Keratinocyte (primary cell): ENCODE results near the gene R3HDM2. TPM values are rescaled to one million over a fixed set of nuclear protein-coding genes. Genes with fewer than 3 reads are reported as not detected.

Experiments used
- DNase-seq: peaks from one replicate; pipeline ENCODE4 v3.0.0-alpha.2; 2011; ENCODE audit warnings: low read depth, missing footprints, low spot score
- FAIRE-seq: peaks from 2 replicates; lab custom pipeline; 2011; peaks lifted over from hg19 to GRCh38; lab: Jason Lieb, UNC
- H2AFZ ChIP-seq: 2 replicates; pipeline ENCODE4 v1.6.0; 2012; ENCODE audit warnings: low read length, control low read depth, inconsistent platforms; ENCODE audit not compliant: control insufficient read depth
- H3K27ac ChIP-seq: 2 replicates; pipeline ENCODE4 v1.5.1; 2011; ENCODE audit warnings: low read length; ENCODE audit not compliant: control insufficient read depth, insufficient read depth
- H3K27me3 ChIP-seq: 3 replicates; pipeline ENCODE4 v1.6.0; 2011; ENCODE audit warnings: low read length; ENCODE audit not compliant: control insufficient read depth, insufficient read depth; ENCODE audit errors: extremely low read depth
- H3K36me3 ChIP-seq, 2 experiments: 2 replicates in 1 of 2; 3 replicates in 1 of 2; pipeline ENCODE4 v1.5.1; 2011; ENCODE audit warnings: low read length in 2 of 2, mild to moderate bottlenecking in 1 of 2; ENCODE audit not compliant: control insufficient read depth in 2 of 2, insufficient read depth in 2 of 2; ENCODE audit errors: extremely low read depth in 1 of 2
- H3K4me1 ChIP-seq: 3 replicates; pipeline ENCODE4 v1.5.1; 2011; ENCODE audit warnings: low read length; ENCODE audit not compliant: control insufficient read depth, insufficient read depth; ENCODE audit errors: extremely low read depth
- H3K4me2 ChIP-seq: 3 replicates; pipeline ENCODE4 v1.6.0; 2011; ENCODE audit warnings: low read depth, low read length; ENCODE audit not compliant: control insufficient read depth, insufficient read depth; ENCODE audit errors: extremely low read depth
- H3K4me3 ChIP-seq, 3 experiments: fragments of 200-600 bp in 1 of 3; sonication (generic) in 1 of 3; 2 replicates in 2 of 3; 3 replicates in 1 of 3; pipeline ENCODE4 v1.5.1; 2011 to 2016; ENCODE audit warnings: low read length in 3 of 3, mild to moderate bottlenecking in 3 of 3, control low read depth in 2 of 3, inconsistent platforms in 1 of 3, low read depth in 1 of 3, mixed read lengths in 1 of 3, mixed run types in 1 of 3, moderate library complexity in 1 of 3; ENCODE audit not compliant: control insufficient read depth in 2 of 3, insufficient read depth in 2 of 3; ENCODE audit errors: extremely low read depth in 1 of 3
- H3K79me2 ChIP-seq: 2 replicates; pipeline ENCODE4 v1.6.0; 2012; ENCODE audit warnings: low read length; ENCODE audit not compliant: control insufficient read depth, insufficient read depth
- H3K9ac ChIP-seq: 3 replicates; pipeline ENCODE4 v1.6.0; 2011; ENCODE audit warnings: low read length; ENCODE audit not compliant: control insufficient read depth, insufficient read depth; ENCODE audit errors: extremely low read depth
- H3K9me1 ChIP-seq: 3 replicates; pipeline ENCODE4 v1.6.0; 2011; ENCODE audit warnings: low read length; ENCODE audit not compliant: control insufficient read depth, insufficient read depth; ENCODE audit errors: extremely low read depth
- H3K9me3 ChIP-seq: 2 replicates; pipeline ENCODE4 v1.5.1; 2012; ENCODE audit warnings: low read depth, low read length; ENCODE audit not compliant: control insufficient read depth
- H4K20me1 ChIP-seq: 3 replicates; pipeline ENCODE4 v1.6.0; 2011; ENCODE audit warnings: low read length; ENCODE audit not compliant: control insufficient read depth, insufficient read depth; ENCODE audit errors: extremely low read depth
- EZH2 ChIP-seq: IDR thresholded peaks from one replicate; pipeline ENCODE4 v1.6.1; 2012; ENCODE audit warnings: inconsistent platforms, mild to moderate bottlenecking, low read length, moderate library complexity
- dilution Hi-C: fragments of 300-500 bp; cut with MboI; formaldehyde crosslinking; loops from one replicate; pipeline ENCODE4 v1.7.0; 2020; ENCODE audit warnings: low sequenced_read_pairs; ENCODE audit not compliant: extremely low pct_ligation_motif_present
- polyA plus RNA-seq, 5 experiments: library from polyadenylated mRNA; depleted of rRNA in 3 of 5; stranded (reverse) in 3 of 5; stranded (forward) in 1 of 5; unstranded in 1 of 5; fragments of >200 nt; gene quantifications; 1 replicate in 1 of 5; 2 replicates in 3 of 5; 3 replicates in 1 of 5; pipeline versions ENCODE4 v1.2.1 to v1.2.3, GENCODE V29; 2011 to 2012; ENCODE audit warnings: missing spikeins in 2 of 5, low read depth in 1 of 5, low replicate concordance in 1 of 5
- TF ChIP-seq, protein P1 (sequence below), 3 experiments: IDR thresholded peaks in 1 of 3; conservative IDR thresholded peaks in 1 of 3; optimal IDR thresholded peaks in 1 of 3; 2 replicates in 2 of 3; 3 replicates in 1 of 3; pipeline versions ENCODE3 to v1.5.1; 2011; ENCODE audit warnings: low read length in 3 of 3, mild to moderate bottlenecking in 3 of 3, moderate library complexity in 2 of 3, control low read depth in 1 of 3, inconsistent platforms in 1 of 3; ENCODE audit not compliant: insufficient read depth in 2 of 3; ENCODE audit errors: extremely low read depth in 1 of 3

R3HDM2 gene
- polyA plus RNA-seq, 1 donor (not counting 4 experiments of a cell fraction or from before 2014, with no cell fraction given): 11.1 TPM

DNA sequence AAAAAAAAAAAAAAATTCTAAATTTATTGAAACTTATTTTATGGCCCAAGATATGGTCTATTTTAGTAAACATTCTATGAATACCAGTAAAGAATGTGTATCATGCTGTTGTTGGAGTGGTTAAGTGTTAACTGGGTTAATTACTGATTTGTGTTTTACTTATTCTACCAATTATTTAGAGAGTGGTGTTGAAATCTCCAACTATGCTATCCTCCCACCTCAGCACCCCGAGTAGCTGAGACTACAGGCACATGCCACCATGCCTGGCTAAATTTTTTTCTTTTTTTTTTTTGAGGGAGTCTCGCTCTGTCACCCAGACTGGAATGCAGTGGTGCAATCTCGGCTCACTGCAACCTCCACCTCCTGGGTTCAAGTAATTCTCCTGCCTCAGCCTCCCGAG, 72.2 kb downstream of the R3HDM2 start:
- Histone ChIP-seq H3K79me2 (no peaks in the 10 kb centered on the region), H3K27ac (no peak overlapping the region), H3K4me3 (no peak overlapping the region), H2AFZ (no peak overlapping the region), H3K9me1 (no peaks in the 10 kb centered on the region), H3K36me3 (no peaks in the 10 kb centered on the region), H3K9ac (no peak overlapping the region), H3K27me3 (no peaks in the 10 kb centered on the region), H4K20me1 (no peaks in the 10 kb centered on the region), H3K9me3 (no peaks in the 10 kb centered on the region), H3K4me1 (no peaks in the 10 kb centered on the region), H3K4me2 (no peak overlapping the region)
- TF ChIP-seq, protein P1, sequence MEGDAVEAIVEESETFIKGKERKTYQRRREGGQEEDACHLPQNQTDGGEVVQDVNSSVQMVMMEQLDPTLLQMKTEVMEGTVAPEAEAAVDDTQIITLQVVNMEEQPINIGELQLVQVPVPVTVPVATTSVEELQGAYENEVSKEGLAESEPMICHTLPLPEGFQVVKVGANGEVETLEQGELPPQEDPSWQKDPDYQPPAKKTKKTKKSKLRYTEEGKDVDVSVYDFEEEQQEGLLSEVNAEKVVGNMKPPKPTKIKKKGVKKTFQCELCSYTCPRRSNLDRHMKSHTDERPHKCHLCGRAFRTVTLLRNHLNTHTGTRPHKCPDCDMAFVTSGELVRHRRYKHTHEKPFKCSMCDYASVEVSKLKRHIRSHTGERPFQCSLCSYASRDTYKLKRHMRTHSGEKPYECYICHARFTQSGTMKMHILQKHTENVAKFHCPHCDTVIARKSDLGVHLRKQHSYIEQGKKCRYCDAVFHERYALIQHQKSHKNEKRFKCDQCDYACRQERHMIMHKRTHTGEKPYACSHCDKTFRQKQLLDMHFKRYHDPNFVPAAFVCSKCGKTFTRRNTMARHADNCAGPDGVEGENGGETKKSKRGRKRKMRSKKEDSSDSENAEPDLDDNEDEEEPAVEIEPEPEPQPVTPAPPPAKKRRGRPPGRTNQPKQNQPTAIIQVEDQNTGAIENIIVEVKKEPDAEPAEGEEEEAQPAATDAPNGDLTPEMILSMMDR (optimal IDR thresholded peaks at IDR 0.05 in 1 of 3, IDR thresholded peaks at IDR 0.05 in 1 of 3, conservative IDR thresholded peaks at IDR 0.05 in 1 of 3; ENCODE audit: extremely low read depth in 1 of 3, insufficient read depth in 2 of 3, low read length in 3 of 3): no peak
- no peak for TF ChIP-seq EZH2
- dilution Hi-C loops: no loop called here
- no peak for FAIRE-seq
- no peak for DNase-seq

DNA sequence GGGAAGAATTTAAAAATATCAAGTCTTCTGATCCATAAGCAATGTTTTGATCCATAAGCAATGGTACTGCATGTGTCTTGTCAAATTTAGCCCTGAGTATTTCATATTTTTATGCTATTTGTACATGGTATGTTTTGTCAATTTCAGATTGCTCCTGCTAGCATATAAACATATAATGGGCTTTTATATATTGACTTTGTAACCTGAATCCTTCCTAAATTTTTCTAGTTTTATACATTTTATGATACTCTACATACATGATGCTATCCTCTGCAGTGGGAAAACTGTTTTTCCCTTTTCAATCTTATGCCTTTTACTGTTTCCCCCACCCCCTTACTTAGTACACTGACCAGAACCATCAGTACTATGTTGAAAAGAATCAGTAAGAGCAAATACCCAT, 75.1 kb downstream of the R3HDM2 start:
- Histone ChIP-seq H4K20me1 (no peaks in the 10 kb centered on the region), H3K27me3 (no peaks in the 10 kb centered on the region), H3K36me3 (no peaks in the 10 kb centered on the region), H3K4me3 (no peak overlapping the region), H2AFZ (no peak overlapping the region), H3K79me2 (no peaks in the 10 kb centered on the region), H3K27ac (no peak overlapping the region), H3K4me2 (no peak overlapping the region), H3K9me1 (no peaks in the 10 kb centered on the region), H3K9ac (no peak overlapping the region), H3K9me3 (no peaks in the 10 kb centered on the region), H3K4me1 (no peaks in the 10 kb centered on the region)
- DNase-seq (no peak), FAIRE-seq (no peak)
- TF ChIP-seq EZH2: no peak
- TF ChIP-seq, protein P1 (optimal IDR thresholded peaks at IDR 0.05 in 1 of 3, IDR thresholded peaks at IDR 0.05 in 1 of 3, conservative IDR thresholded peaks at IDR 0.05 in 1 of 3; ENCODE audit: extremely low read depth in 1 of 3, insufficient read depth in 2 of 3, low read length in 3 of 3): no peak
- dilution Hi-C loops: no loop called here
